Measurements from ENCODE around the gene MCRS1.

GRCh38 chr12:49603721-49604120 is 35.8 kb upstream of the MCRS1 start:
- TF ChIP-seq, protein P1, sequence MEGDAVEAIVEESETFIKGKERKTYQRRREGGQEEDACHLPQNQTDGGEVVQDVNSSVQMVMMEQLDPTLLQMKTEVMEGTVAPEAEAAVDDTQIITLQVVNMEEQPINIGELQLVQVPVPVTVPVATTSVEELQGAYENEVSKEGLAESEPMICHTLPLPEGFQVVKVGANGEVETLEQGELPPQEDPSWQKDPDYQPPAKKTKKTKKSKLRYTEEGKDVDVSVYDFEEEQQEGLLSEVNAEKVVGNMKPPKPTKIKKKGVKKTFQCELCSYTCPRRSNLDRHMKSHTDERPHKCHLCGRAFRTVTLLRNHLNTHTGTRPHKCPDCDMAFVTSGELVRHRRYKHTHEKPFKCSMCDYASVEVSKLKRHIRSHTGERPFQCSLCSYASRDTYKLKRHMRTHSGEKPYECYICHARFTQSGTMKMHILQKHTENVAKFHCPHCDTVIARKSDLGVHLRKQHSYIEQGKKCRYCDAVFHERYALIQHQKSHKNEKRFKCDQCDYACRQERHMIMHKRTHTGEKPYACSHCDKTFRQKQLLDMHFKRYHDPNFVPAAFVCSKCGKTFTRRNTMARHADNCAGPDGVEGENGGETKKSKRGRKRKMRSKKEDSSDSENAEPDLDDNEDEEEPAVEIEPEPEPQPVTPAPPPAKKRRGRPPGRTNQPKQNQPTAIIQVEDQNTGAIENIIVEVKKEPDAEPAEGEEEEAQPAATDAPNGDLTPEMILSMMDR (IDR thresholded peaks at IDR 0.05): no peak
- TF ChIP-seq POLR2A (IDR thresholded peaks at IDR 0.05): no peak
